GM19372 (cell line): Measurements from ENCODE around the gene MRPL39.

Source experiments
- ATAC-seq: cut with Tn5 transposase; IDR thresholded peaks from one replicate; pipeline ENCODE4 v1.9.1; 2021; ENCODE audit warnings: mild to moderate bottlenecking, low read depth, moderate library complexity; ENCODE audit not compliant: unreplicated experiment

MRPL39 gene

DNA sequence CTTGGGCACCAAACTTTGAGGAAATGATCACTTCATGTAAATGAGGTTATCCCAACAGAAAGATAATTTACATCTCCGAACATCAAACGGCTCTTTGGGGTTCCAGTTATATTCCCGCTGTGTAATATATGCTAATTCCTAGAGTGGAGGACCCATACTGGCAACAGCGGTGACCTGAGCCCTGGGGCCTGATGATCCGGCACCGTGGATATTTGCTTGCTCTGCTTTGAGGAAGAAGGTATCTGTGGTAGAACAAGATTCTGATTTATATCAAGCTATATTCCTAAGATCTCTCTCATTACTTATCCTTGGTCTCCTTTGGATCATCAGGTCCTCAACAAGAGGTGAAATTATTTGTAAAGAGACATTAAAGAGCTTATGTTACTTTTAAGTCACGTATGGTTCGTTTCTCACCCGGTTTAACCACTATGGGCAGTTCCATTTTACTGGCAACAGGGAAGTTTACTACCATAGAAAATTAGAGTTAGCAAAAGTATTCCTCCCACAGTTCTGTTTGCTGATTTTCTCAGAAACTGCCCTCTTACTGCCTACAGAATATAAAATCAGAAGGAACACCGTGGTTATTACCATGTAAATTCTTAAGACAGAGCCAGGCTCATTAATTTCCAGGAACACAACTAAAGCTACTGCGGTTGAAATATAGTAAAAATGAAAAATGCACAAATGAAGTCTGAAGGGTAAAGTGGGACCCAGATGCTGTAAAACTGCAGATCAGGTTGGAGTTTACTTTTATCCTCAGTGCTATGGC is 56.7 kb downstream of the MRPL39 start:
- ATAC-seq = no peak

DNA sequence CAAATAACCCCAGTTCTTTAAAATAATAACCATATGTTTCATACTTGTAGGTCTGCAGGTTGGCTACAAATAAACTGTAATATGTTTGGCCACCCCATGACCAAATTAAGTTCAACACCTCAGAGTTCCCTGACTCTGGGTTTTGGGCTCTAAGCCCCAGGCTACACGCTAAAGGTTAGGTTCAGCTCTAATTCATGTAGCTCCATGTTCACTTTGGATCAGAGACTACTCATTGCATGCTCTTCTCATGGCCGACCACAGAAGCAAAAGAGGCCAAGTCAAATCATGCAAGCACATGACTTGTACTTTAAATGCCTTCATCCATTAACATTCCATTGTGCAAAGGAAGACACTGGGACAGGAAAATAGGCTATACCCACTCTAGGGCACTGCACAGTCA is 66.2 kb downstream of the MRPL39 start:
- no peak for ATAC-seq

DNA sequence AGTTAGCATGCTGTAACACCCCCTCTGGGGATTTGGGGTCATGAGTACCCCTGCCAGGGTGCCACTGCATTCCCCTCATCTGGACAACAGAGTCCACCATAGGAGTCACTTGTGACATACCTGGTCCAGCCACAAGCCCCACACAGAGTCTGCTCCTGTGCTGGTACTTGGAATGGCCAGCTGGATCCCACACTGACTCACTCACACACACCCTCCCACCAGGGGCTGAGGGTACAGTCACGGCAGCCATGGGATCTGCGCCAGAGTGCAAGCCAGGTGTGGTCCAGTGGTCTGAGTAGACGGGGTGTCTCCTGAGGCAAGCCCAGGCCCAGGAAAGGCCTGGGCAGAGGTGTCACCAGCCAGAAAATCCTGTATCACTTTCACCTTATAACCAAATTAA is 67.7 kb downstream of the MRPL39 start:
- ATAC-seq = no peak

DNA sequence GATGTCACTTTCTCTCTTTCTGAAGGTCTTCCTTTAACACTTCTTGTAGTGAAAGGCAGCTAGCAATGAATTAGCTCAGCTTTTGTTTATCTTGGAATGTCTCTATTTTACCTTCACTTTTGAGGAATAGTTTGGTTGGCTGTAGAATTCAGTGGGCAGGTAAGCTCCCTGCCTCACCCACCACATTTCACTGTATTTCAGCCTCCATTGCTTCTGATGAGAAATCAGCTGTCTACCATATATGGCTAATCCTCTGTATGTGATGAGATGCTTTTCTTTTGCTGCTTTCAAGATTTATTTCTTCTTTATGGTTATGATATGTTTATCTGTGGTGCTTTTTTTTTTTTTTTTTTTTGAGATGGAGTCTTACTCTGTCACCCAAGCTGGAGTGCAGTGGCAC is 70.1 kb downstream of the MRPL39 start:
- no peak for ATAC-seq

DNA sequence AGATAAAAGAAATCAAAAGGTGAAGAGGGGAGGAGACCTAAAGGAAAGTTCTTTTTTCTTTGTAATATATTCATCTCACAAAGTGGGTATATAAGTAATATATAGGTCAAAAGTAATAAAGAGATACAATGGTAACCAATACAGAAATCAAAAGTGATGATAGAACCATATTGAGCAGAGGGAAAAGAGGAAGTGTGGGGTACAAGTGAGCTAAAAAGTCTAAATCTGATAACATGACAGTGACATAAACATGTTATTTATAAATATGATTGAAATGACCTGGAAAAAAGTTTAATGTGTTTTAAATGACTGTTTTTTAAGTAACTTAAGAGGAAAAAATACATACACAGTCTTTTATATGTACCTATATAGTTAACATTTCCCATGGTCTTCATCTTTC is 70.5 kb downstream of the MRPL39 start:
- ATAC-seq = no peak

DNA sequence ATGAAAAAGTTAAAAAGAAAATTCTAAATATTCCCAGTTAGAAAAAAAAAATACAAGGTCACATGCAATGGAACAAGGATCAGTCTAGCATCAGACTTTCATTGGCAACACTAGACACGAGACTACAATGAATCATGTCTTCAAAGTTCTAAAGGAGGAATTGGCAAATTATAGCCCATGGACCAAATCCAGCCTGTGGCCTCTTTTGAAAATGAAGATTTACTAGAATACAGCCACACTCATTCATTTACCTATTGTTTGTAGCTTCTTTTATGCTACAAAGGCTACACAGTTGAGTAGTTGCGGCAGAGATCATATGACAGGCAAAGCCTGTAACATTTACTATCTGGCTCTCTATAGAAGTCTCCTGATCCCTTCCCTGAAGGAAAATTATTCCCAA is 71.4 kb downstream of the MRPL39 start:
- no peak for ATAC-seq
